Measurements from ENCODE around the gene PDYN. TPM values are rescaled to one million over a fixed set of nuclear protein-coding genes. Genes with fewer than 3 reads are reported as not detected.
"Not testable (repeated sequence)": the region's sequence is repeated elsewhere in the genome, so short reads cannot be mapped to it uniquely, and the experiment has no call there.

PDYN gene
- total RNA-seq = not detected
- not detected for polyA plus RNA-seq
- long read RNA-seq, donor 1 = 0 reads
- long read RNA-seq, donor 2 = 0 reads

GRCh38 chr20:1993986-1994385, at the start of gene PDYN:
Gene PDYN, minus strand, starts transcription at chr20:1994058. Its CDS starts 10,974 bp downstream, at chr20:1983084.
- Histone ChIP-seq H3K4me3 (ENCODE audit: low read length in 2 of 2) (no peak within 1 kb of the TSS), H3K4me1 (ENCODE audit: control insufficient read depth in 1 of 2, insufficient read depth in 2 of 2, low read length in 2 of 2) (no peaks in the 10 kb centered on the region), H3K9me3 (ENCODE audit: control insufficient read depth, low read length) (no peaks in the 10 kb centered on the region), H3K36me3 (ENCODE audit: control insufficient read depth in 1 of 2, insufficient read depth in 2 of 2, low read length in 1 of 2) (no peaks in the 10 kb centered on the region), H3K27ac (ENCODE audit: low read depth in 1 of 2, low read length in 2 of 2) (no peak within 1 kb of the TSS), H3K27me3 (ENCODE audit: control insufficient read depth in 1 of 2, insufficient read depth in 2 of 2, low read length in 1 of 2) (no peaks in the 10 kb centered on the region)
- no peak for ATAC-seq (ENCODE audit: low FRiP score)
- no peak for DNase-seq
- intact Hi-C loops (cut with DNase I) = no loop called here
- 18 to 19% methylated on average over 8 to 9 of the region's 9 CpGs for WGBS, 2 donors

GRCh38 chr20:2042400-2042799, 48.5 kb upstream of the PDYN start:
- ATAC-seq (ENCODE audit: low FRiP score) = no peak
- 49 to 53% methylated on average over 6 of the region's 6 CpGs for WGBS, 2 donors
- Histone ChIP-seq H3K9me3 (ENCODE audit: control insufficient read depth, low read length) (peaks cover 1% of the 10 kb centered on the region), H3K36me3 (ENCODE audit: control insufficient read depth in 1 of 2, insufficient read depth in 2 of 2, low read length in 1 of 2) (no peaks in the 10 kb centered on the region), H3K27me3 (ENCODE audit: control insufficient read depth in 1 of 2, insufficient read depth in 2 of 2, low read length in 1 of 2) (peaks cover 0 to 1% of the 10 kb centered on the region in 2 donors), H3K27ac (ENCODE audit: low read depth in 1 of 2, low read length in 2 of 2) (no peak overlapping the region), H3K4me3 (ENCODE audit: low read length in 2 of 2) (no peak overlapping the region), H3K4me1 (ENCODE audit: control insufficient read depth in 1 of 2, insufficient read depth in 2 of 2, low read length in 2 of 2) (no peaks in the 10 kb centered on the region)
- DNase-seq = no peak
- intact Hi-C loops (cut with DNase I) = no loop called here

- H3K9me3 ChIP-seq (ENCODE audit: control insufficient read depth, low read length) = peaks cover 1% of the 10 kb centered on the region
- WGBS, 2 donors = 28 to 30% methylated on average over 3 of the region's 3 CpGs
- peaks cover 0 to 1% of the 10 kb centered on the region in 2 donors for H3K27me3 ChIP-seq (ENCODE audit: control insufficient read depth in 1 of 2, insufficient read depth in 2 of 2, low read length in 1 of 2)
- no peak for ATAC-seq (ENCODE audit: low FRiP score)
- H3K4me1 ChIP-seq (ENCODE audit: control insufficient read depth in 1 of 2, insufficient read depth in 2 of 2, low read length in 2 of 2) = no peaks in the 10 kb centered on the region
- intact Hi-C loops (cut with DNase I) = no loop called here
- H3K4me3 ChIP-seq (ENCODE audit: low read length in 2 of 2) = no peak overlapping the region
- H3K27ac ChIP-seq (ENCODE audit: low read depth in 1 of 2, low read length in 2 of 2) = no peak overlapping the region
- H3K36me3 ChIP-seq (ENCODE audit: control insufficient read depth in 1 of 2, insufficient read depth in 2 of 2, low read length in 1 of 2) = no peaks in the 10 kb centered on the region
- DNase-seq = no peak
Observed at GRCh38 chr20:2038161-2038560, 44.3 kb upstream of the PDYN start.

DNA sequence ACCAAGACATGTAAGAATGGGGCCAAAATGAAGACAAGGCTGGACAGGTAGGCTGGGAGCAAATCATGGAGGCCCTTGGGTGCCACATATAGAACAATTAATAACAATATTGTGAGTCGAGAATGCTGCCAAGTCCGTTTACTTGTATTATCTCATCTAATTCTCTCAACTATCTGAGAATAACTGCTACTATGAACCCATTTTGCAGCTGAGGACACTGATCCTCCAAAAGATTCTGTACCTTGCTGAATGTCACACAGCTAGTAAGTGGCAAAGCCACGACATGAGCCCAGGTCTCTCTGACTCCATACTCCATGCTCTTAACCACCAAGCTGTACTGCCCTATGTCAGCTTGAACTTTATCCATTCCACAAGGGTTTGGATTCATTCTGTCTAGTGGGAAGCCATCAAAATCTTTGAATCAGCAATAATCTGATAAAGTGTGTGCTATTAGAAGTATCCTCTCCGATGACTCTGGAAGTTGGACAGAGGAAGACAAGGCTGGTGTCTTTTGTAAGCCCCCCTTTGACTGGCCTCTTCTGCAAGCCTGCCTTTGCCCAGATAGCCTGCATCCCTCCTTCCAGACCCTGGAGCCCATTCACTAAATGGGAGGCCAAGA, 43.5 kb upstream of the PDYN start:
- H3K4me1 ChIP-seq (ENCODE audit: control insufficient read depth in 1 of 2, insufficient read depth in 2 of 2, low read length in 2 of 2) = no peaks in the 10 kb centered on the region
- H3K36me3 ChIP-seq (ENCODE audit: control insufficient read depth in 1 of 2, insufficient read depth in 2 of 2, low read length in 1 of 2) = no peaks in the 10 kb centered on the region
- 74 to 76% methylated on average over 4 of the region's 4 CpGs for WGBS, 2 donors
- intact Hi-C loops (cut with DNase I) = no loop called here
- H3K9me3 ChIP-seq (ENCODE audit: control insufficient read depth, low read length) = peaks cover 1% of the 10 kb centered on the region
- no peak for DNase-seq
- H3K27ac ChIP-seq (ENCODE audit: low read depth in 1 of 2, low read length in 2 of 2) = no peak overlapping the region
- H3K4me3 ChIP-seq (ENCODE audit: low read length in 2 of 2) = no peak overlapping the region
- peaks cover 0 to 1% of the 10 kb centered on the region in 2 donors for H3K27me3 ChIP-seq (ENCODE audit: control insufficient read depth in 1 of 2, insufficient read depth in 2 of 2, low read length in 1 of 2)
- ATAC-seq (ENCODE audit: low FRiP score) = no peak

DNA sequence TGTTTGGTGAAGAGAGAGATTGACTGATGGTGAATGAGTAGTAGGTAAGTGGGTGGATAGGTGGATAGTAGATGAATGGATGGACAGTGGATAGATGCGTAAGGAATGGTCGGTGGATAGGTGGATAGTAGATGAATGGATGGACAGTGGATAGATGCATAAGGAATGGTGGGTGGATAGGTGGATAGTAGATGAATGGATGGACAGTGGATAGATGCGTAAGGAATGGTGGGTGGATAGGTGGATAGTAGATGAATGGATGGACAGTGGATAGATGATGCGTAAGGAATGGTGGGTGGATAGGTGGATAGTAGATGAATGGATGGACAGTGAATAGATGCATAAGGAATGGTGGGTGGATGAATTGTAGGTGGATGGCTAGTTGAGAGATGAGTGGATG, 42.5 kb upstream of the PDYN start:
- H3K27me3 ChIP-seq (ENCODE audit: control insufficient read depth in 1 of 2, insufficient read depth in 2 of 2, low read length in 1 of 2); DNase-seq; H3K36me3 ChIP-seq (ENCODE audit: control insufficient read depth in 1 of 2, insufficient read depth in 2 of 2, low read length in 1 of 2); H3K27ac ChIP-seq (ENCODE audit: low read depth in 1 of 2, low read length in 2 of 2); H3K9me3 ChIP-seq (ENCODE audit: control insufficient read depth, low read length); intact Hi-C loops (cut with DNase I); H3K4me1 ChIP-seq (ENCODE audit: control insufficient read depth in 1 of 2, insufficient read depth in 2 of 2, low read length in 2 of 2); H3K4me3 ChIP-seq (ENCODE audit: low read length in 2 of 2); ATAC-seq (ENCODE audit: low FRiP score): not testable (repeated sequence)
- WGBS, 2 donors = 94 to 96% methylated on average over 4 of the region's 4 CpGs

GRCh38 chr20:2032168-2032567, 38.3 kb upstream of the PDYN start:
- no peaks in the 10 kb centered on the region for H3K36me3 ChIP-seq (ENCODE audit: control insufficient read depth in 1 of 2, insufficient read depth in 2 of 2, low read length in 1 of 2)
- H3K4me1 ChIP-seq (ENCODE audit: control insufficient read depth in 1 of 2, insufficient read depth in 2 of 2, low read length in 2 of 2) = no peaks in the 10 kb centered on the region
- no peak for DNase-seq
- WGBS, 2 donors = 18 to 20% methylated on average over 5 of the region's 5 CpGs
- no peak for ATAC-seq (ENCODE audit: low FRiP score)
- H3K27ac ChIP-seq (ENCODE audit: low read depth in 1 of 2, low read length in 2 of 2) = no peak overlapping the region
- H3K9me3 ChIP-seq (ENCODE audit: control insufficient read depth, low read length) = no peaks in the 10 kb centered on the region
- no peaks in the 10 kb centered on the region for H3K27me3 ChIP-seq (ENCODE audit: control insufficient read depth in 1 of 2, insufficient read depth in 2 of 2, low read length in 1 of 2)
- H3K4me3 ChIP-seq (ENCODE audit: low read length in 2 of 2) = no peak overlapping the region
- intact Hi-C loops (cut with DNase I) = no loop called here

- Histone ChIP-seq H3K9me3 (ENCODE audit: control insufficient read depth, low read length) (peaks cover 6% of the 10 kb centered on the region), H3K27ac (ENCODE audit: low read depth in 1 of 2, low read length in 2 of 2) (no peak overlapping the region), H3K27me3 (ENCODE audit: control insufficient read depth in 1 of 2, insufficient read depth in 2 of 2, low read length in 1 of 2) (no peaks in the 10 kb centered on the region), H3K36me3 (ENCODE audit: control insufficient read depth in 1 of 2, insufficient read depth in 2 of 2, low read length in 1 of 2) (no peaks in the 10 kb centered on the region), H3K4me1 (ENCODE audit: control insufficient read depth in 1 of 2, insufficient read depth in 2 of 2, low read length in 2 of 2) (no peaks in the 10 kb centered on the region), H3K4me3 (ENCODE audit: low read length in 2 of 2) (no peak overlapping the region)
- DNase-seq (no peak), ATAC-seq (ENCODE audit: low FRiP score) (no peak)
- intact Hi-C loops (cut with DNase I) = no loop called here
- 85 to 86% methylated on average over 4 of the region's 4 CpGs for WGBS, 2 donors
Observed at GRCh38 chr20:2026514-2026913, 32.7 kb upstream of the PDYN start.

- no peak for DNase-seq
- no peak overlapping the region for H3K4me3 ChIP-seq (ENCODE audit: low read length in 2 of 2)
- WGBS, 2 donors = 75 to 76% methylated on average over 9 of the region's 9 CpGs
- peaks cover 6% of the 10 kb centered on the region for H3K9me3 ChIP-seq (ENCODE audit: control insufficient read depth, low read length)
- ATAC-seq (ENCODE audit: low FRiP score) = no peak
- no peaks in the 10 kb centered on the region for H3K4me1 ChIP-seq (ENCODE audit: control insufficient read depth in 1 of 2, insufficient read depth in 2 of 2, low read length in 2 of 2)
- H3K36me3 ChIP-seq (ENCODE audit: control insufficient read depth in 1 of 2, insufficient read depth in 2 of 2, low read length in 1 of 2) = no peaks in the 10 kb centered on the region
- intact Hi-C loops (cut with DNase I) = no loop called here
- no peaks in the 10 kb centered on the region for H3K27me3 ChIP-seq (ENCODE audit: control insufficient read depth in 1 of 2, insufficient read depth in 2 of 2, low read length in 1 of 2)
- H3K27ac ChIP-seq (ENCODE audit: low read depth in 1 of 2, low read length in 2 of 2) = no peak overlapping the region
Observed at GRCh38 chr20:2026004-2026403, 32.1 kb upstream of the PDYN start.

DNA sequence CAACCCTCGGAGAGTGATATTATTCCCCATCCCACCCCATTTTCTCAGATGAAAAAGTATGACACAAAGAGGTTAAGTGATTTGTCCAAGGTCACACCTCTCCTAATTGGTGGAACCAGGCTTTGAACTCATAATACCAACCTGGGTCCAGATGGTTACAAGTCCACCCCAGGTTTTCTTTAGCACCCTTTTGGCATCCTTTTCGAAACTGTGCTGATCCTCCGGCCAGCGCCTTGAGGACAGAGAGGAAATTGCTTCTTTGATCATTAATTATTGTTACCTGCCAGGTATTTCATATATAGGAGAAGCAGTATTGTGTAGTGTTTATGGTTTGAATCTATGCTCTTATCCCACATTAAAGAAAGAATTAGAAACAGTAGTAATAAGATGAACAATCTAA, 29.3 kb upstream of the PDYN start:
- DNase-seq (no peak), ATAC-seq (ENCODE audit: low FRiP score) (no peak)
- H3K27ac ChIP-seq (ENCODE audit: low read depth in 1 of 2, low read length in 2 of 2) = no peak overlapping the region
- H3K27me3 ChIP-seq (ENCODE audit: control insufficient read depth in 1 of 2, insufficient read depth in 2 of 2, low read length in 1 of 2) = no peaks in the 10 kb centered on the region
- intact Hi-C loops (cut with DNase I) = no loop called here
- H3K4me1 ChIP-seq (ENCODE audit: control insufficient read depth in 1 of 2, insufficient read depth in 2 of 2, low read length in 2 of 2) = no peaks in the 10 kb centered on the region
- no peaks in the 10 kb centered on the region for H3K36me3 ChIP-seq (ENCODE audit: control insufficient read depth in 1 of 2, insufficient read depth in 2 of 2, low read length in 1 of 2)
- 31 to 37% methylated on average over 4 of the region's 4 CpGs for WGBS, 2 donors
- H3K4me3 ChIP-seq (ENCODE audit: low read length in 2 of 2) = no peak overlapping the region
- peaks cover 6% of the 10 kb centered on the region for H3K9me3 ChIP-seq (ENCODE audit: control insufficient read depth, low read length)
